ENCODE data around the gene NFKB1. TPM values are rescaled to one million over a fixed set of nuclear protein-coding genes. Genes with fewer than 3 reads are reported as not detected.

Gene NFKB1
- total RNA-seq, 1 experiment from 2014 or later, result 35.6 TPM

DNA sequence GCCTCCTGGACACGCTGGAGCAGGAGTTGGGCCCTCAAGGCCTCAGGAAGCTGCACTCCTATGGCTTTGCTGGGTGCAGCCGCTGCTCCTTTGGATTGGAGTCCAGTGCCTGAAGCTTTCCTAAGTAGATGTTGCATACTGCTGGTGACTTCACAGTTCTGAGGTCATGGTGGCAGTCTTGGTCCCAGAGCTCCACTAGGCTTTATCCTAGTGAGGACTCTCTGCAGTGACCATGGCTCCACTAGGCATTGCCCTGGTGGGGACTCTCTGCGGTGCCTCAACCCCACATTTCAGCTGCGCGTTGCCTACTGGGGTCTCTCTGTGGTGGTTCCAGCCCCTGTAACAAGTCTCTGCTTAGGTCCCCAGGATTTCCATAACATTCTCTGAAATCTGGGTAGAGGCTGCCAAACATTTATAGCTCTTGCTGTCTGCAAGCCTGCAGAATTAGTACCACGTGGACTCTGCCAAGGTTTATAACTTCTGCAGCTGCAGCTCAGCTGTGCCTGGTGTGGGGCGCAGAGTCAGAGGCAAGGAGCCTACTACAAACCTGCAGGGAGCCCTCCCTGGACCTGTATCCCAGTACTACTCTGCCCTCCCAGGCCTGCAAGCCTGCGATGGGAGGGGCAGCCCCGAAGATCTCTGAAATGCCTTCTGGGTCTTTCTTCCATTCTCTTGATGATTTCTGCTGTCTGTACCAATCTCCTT lies 46.0 kb upstream of the NFKB1 start:
- Mint-ChIP-seq H3K27ac (ENCODE audit: unreplicated experiment) (no peak overlapping the region), H3K4me1 (ENCODE audit: low read depth, unreplicated experiment) (no peaks in the 10 kb centered on the region), H3K27me3 (ENCODE audit: unreplicated experiment) (peaks cover 9% of the 10 kb centered on the region), H3K9me3 (ENCODE audit: low read depth, unreplicated experiment) (peaks cover 6% of the 10 kb centered on the region), H3K36me3 (ENCODE audit: insufficient read depth, unreplicated experiment) (no peaks in the 10 kb centered on the region), H3K4me3 (ENCODE audit: low read depth, unreplicated experiment) (no peak overlapping the region)
- CTCF ChIA-PET, result no interaction called here
- TF ChIP-seq, protein P1, sequence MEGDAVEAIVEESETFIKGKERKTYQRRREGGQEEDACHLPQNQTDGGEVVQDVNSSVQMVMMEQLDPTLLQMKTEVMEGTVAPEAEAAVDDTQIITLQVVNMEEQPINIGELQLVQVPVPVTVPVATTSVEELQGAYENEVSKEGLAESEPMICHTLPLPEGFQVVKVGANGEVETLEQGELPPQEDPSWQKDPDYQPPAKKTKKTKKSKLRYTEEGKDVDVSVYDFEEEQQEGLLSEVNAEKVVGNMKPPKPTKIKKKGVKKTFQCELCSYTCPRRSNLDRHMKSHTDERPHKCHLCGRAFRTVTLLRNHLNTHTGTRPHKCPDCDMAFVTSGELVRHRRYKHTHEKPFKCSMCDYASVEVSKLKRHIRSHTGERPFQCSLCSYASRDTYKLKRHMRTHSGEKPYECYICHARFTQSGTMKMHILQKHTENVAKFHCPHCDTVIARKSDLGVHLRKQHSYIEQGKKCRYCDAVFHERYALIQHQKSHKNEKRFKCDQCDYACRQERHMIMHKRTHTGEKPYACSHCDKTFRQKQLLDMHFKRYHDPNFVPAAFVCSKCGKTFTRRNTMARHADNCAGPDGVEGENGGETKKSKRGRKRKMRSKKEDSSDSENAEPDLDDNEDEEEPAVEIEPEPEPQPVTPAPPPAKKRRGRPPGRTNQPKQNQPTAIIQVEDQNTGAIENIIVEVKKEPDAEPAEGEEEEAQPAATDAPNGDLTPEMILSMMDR (IDR thresholded peaks at IDR 0.05; ENCODE audit: unreplicated experiment), result no peak
- DNase-seq, result no peak
- intact Hi-C loops (cut with micrococcal nuclease; ENCODE audit: unreplicated experiment), result no loop called here
- BruUV-seq (replicated peaks), result no TSS peak

DNA sequence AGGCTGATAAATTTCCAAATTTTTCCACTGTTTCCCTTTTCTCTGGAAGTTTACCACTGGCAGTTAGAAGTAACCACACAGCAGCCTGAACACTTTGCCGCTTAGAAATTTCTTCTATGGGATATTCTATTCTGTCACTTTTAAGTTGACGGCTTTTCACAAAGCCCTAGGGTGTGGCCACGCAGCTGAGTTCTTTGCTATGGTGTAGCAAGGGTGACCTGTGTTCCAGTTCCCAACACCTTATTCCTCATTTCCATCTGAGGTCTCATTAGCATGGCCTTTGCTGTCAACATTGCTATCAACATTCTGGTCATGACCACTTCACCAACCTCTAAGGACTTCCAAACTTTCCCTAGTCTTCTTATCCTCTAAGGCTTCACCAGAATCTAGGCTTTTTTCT lies 45.4 kb upstream of the NFKB1 start:
- Mint-ChIP-seq H3K27me3 (ENCODE audit: unreplicated experiment) (peaks cover 9% of the 10 kb centered on the region), H3K36me3 (ENCODE audit: insufficient read depth, unreplicated experiment) (no peaks in the 10 kb centered on the region), H3K4me3 (ENCODE audit: low read depth, unreplicated experiment) (no peak overlapping the region), H3K27ac (ENCODE audit: unreplicated experiment) (no peak overlapping the region), H3K4me1 (ENCODE audit: low read depth, unreplicated experiment) (no peaks in the 10 kb centered on the region), H3K9me3 (ENCODE audit: low read depth, unreplicated experiment) (peaks cover 7% of the 10 kb centered on the region)
- DNase-seq, result no peak
- TF ChIP-seq, protein P1 (IDR thresholded peaks at IDR 0.05; ENCODE audit: unreplicated experiment), result no peak
- CTCF ChIA-PET, result no interaction called here
- intact Hi-C loops (cut with micrococcal nuclease; ENCODE audit: unreplicated experiment), result no loop called here
- BruUV-seq (replicated peaks), result no TSS peak

DNA sequence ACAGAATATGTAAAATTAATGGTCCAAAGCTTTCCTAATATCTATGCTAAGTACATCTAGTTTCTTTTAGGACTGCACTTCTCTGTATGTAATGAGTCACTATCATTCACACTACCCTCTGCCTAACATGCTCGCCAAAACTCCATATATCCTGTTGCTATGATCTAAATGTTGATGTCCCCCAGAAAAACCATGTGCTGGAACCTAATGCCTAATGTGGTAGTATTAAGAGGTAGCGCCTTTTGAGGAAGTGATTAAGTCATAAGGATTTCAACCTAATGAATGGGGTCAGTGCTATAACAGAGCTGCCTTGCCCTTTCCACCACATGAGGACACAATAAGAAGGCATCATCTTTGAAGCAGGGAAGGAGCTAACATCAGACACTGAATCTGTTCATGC lies 34.9 kb upstream of the NFKB1 start:
- peaks cover 3% of the 10 kb centered on the region for H3K9me3 Mint-ChIP-seq (ENCODE audit: low read depth, unreplicated experiment)
- no TSS peak for BruUV-seq (replicated peaks)
- no peak overlapping the region for H3K27ac Mint-ChIP-seq (ENCODE audit: unreplicated experiment)
- no peaks in the 10 kb centered on the region for H3K4me1 Mint-ChIP-seq (ENCODE audit: low read depth, unreplicated experiment)
- intact Hi-C loops (cut with micrococcal nuclease; ENCODE audit: unreplicated experiment), result no loop called here
- CTCF ChIA-PET, result no interaction called here
- TF ChIP-seq, protein P1 (IDR thresholded peaks at IDR 0.05; ENCODE audit: unreplicated experiment), result no peak
- H3K4me3 Mint-ChIP-seq (ENCODE audit: low read depth, unreplicated experiment), result no peak overlapping the region
- H3K27me3 Mint-ChIP-seq (ENCODE audit: unreplicated experiment), result peaks cover 10% of the 10 kb centered on the region
- DNase-seq, result no peak
- no peaks in the 10 kb centered on the region for H3K36me3 Mint-ChIP-seq (ENCODE audit: insufficient read depth, unreplicated experiment)

DNA sequence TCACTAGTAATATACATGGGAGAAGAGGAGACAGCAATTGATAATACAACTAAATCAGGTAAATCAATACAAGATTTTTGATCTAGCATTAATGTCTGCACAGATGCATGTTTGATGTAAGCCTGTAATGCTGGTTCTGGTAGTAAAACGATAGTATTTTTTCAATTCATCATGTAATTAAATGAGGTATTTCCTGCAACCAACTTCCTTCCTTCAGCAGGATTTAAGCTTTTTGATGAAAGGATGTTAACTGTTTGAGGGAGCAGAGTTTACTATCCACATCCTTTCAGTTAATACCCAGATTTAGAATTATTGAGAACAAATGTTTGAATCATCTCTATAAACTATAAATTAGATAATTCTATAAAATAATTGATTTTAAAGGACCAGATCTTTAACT lies 31.4 kb upstream of the NFKB1 start:
- no peak for DNase-seq
- no peaks in the 10 kb centered on the region for H3K9me3 Mint-ChIP-seq (ENCODE audit: low read depth, unreplicated experiment)
- H3K36me3 Mint-ChIP-seq (ENCODE audit: insufficient read depth, unreplicated experiment), result no peaks in the 10 kb centered on the region
- no peaks in the 10 kb centered on the region for H3K27me3 Mint-ChIP-seq (ENCODE audit: unreplicated experiment)
- TF ChIP-seq, protein P1 (IDR thresholded peaks at IDR 0.05; ENCODE audit: unreplicated experiment), result no peak
- intact Hi-C loops (cut with micrococcal nuclease; ENCODE audit: unreplicated experiment), result no loop called here
- H3K27ac Mint-ChIP-seq (ENCODE audit: unreplicated experiment), result no peak overlapping the region
- BruUV-seq (replicated peaks), result no TSS peak
- no peak overlapping the region for H3K4me3 Mint-ChIP-seq (ENCODE audit: low read depth, unreplicated experiment)
- CTCF ChIA-PET, result no interaction called here
- peaks cover 8% of the 10 kb centered on the region for H3K4me1 Mint-ChIP-seq (ENCODE audit: low read depth, unreplicated experiment)
